ENCODE data around the gene FRMPD4.

Gene FRMPD4

DNA sequence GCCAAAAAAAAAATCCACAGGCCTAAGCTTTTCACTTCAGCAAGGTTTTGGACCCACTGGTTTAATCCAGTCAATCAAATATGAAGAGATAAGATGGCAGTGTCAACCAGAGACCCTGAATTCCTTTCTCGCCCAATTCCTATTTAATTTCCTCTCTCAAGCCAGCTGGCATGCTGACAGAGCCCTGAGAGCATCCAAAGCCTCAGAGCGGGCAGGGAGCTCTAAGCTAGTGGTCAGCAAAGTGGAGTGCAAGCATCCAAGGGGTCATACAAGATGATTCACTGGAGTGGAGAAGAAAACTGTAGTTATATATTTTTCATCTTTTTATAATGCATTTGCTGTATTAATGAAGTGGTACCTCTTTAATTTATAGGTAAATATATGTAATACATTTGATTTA is 615.1 kb downstream of the FRMPD4 start:
- DNase-seq (ENCODE audit: low read depth in 2 of 2) = no peak

GRCh38 chrX:12758291-12758690 is 620.0 kb downstream of the FRMPD4 start:
- no peak for DNase-seq (ENCODE audit: low read depth in 2 of 2)

GRCh38 chrX:12767856-12768255 is 629.6 kb downstream of the FRMPD4 start:
- no peak for DNase-seq (ENCODE audit: low read depth in 2 of 2)

DNA sequence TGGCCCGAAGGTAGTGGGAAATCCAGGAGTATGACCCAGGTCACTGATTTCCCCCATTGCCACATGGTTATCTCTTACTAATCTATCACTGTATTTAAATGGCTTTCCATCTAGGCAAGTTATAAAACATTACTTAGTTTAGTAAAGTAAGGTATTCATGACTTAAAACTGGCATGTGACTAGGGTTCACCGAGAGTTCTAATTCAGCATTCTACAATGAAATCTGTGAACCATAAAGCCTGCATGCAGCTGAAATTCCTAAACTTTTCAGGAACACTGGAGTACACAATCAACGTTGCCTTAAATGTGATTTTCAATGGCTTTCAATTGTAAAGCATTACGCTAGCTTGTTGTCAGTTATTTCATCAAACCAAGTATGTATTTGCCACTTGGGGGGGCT is 630.2 kb downstream of the FRMPD4 start:
- no peak for DNase-seq (ENCODE audit: low read depth in 2 of 2)

- DNase-seq (ENCODE audit: low read depth in 2 of 2) = no peak
Measured at GRCh38 chrX:12770440-12770839, 632.2 kb downstream of the FRMPD4 start.

- peak; percentile 23 to 51 for DNase-seq (ENCODE audit: low read depth in 2 of 2)
Measured at GRCh38 chrX:12771445-12772069, 633.3 kb downstream of the FRMPD4 start.

Measured in stimulated activated CD8-positive, alpha-beta memory T cell treated with anti-CD3 and anti-CD28 coated beads, Interleukin-7, amount 100 ng/mL, for 4 hours (primary cell).